ENCODE results near the gene CASP2.

Gene CASP2

DNA sequence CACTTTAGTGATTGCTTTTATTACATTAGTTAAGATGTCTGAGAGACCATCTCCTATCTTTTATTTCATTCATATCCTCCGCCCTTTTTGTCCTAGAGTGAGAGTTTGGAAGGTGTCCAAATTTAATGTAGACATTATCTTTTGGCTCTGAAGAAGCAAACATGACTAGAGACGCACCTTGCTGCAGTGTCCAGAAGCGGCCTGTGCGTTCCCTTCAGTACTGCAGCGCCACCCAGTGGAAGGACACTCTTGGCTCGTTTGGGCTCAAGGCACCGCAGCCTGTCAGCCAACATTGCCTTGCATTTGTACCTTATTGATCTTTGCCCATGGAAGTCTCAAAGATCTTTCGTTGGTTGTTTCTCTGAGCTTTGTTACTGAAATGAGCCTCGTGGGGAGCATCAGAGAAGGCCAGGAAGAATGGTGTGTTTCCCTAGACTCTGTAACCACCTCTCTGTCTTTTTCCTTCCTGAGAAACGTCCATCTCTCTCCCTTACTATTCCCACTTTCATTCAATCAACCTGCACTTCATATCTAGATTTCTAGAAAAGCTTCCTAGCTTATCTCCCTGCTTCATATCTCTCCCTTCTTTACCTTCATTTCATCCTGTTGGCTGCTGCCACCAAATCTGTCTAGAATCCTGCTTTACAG, 17.4 kb downstream of the CASP2 start:
- ATAC-seq (replicated peaks; ENCODE audit: extremely low read depth, poor library complexity, severe bottlenecking) (no peak), DNase-seq (ENCODE audit: low spot score in 2 of 2) (peak; percentile 32 to 65)
- Mint-ChIP-seq H3K27me3 (no peaks in the 10 kb centered on the region), H3K9me3 (no peaks in the 10 kb centered on the region), H3K4me3 (no peak overlapping the region), H3K4me1 (peaks cover 27% of the 10 kb centered on the region), H3K36me3 (ENCODE audit: insufficient read depth) (peaks cover 51% of the 10 kb centered on the region), H3K27ac (ENCODE audit: low read depth) (peak overlapping the region; percentile 21)

DNA sequence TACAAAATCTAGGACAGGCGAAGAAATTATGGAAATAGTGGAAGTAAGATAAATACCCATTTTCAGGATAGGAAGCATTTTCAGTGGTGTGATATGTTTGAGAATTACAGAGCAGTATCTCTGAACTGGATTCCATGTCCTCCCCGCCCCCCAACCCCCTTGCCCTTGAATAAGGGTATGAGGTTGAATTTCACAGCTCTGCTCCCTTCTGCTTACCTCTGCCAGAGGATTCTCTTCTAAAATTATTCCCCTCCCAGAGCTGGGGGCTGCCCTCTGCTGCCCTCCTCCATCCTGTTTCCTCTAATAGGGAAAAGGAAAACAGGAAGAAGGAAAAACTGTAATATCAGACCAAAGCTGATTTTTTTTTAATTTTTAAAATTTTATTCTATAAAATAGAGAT, 20.5 kb downstream of the CASP2 start:
- H3K4me3 Mint-ChIP-seq: no peak overlapping the region
- no peak overlapping the region for H3K27ac Mint-ChIP-seq (ENCODE audit: low read depth)
- DNase-seq (ENCODE audit: low spot score in 2 of 2) (no peak), ATAC-seq (replicated peaks; ENCODE audit: extremely low read depth, poor library complexity, severe bottlenecking) (no peak)
- peaks cover 36% of the 10 kb centered on the region for H3K36me3 Mint-ChIP-seq (ENCODE audit: insufficient read depth)
- H3K27me3 Mint-ChIP-seq: no peaks in the 10 kb centered on the region
- no peaks in the 10 kb centered on the region for H3K9me3 Mint-ChIP-seq
- H3K4me1 Mint-ChIP-seq: peaks cover 41% of the 10 kb centered on the region

- no peak for ATAC-seq (replicated peaks; ENCODE audit: extremely low read depth, poor library complexity, severe bottlenecking)
- Mint-ChIP-seq H3K27ac (ENCODE audit: low read depth) (no peak overlapping the region), H3K4me1 (peaks cover 26% of the 10 kb centered on the region), H3K36me3 (ENCODE audit: insufficient read depth) (peaks cover 5% of the 10 kb centered on the region), H3K9me3 (no peaks in the 10 kb centered on the region), H3K27me3 (no peaks in the 10 kb centered on the region), H3K4me3 (no peak overlapping the region)
- no peak for DNase-seq (ENCODE audit: low spot score in 2 of 2)
Measured at GRCh38 chr7:143314127-143314526, 26.0 kb downstream of the CASP2 start.

DNA sequence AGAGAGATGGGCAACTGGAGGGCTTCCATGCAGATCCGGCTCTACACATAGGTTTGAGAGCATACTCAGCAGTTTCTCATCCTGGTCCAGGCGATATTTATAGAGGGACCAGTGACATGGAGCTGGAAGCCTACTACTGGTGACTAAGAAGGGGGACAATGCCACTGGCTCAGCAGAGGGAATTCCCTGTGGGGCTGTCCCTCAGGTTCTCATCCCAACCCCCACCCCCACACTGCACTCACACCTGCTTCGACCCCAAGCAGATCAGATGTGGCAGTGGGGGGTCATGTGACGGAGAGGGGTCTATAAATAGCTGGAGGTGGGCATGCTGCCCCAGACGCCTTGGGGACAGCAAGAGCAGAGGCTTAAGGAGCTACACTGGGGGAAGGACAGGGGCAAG, 27.6 kb downstream of the CASP2 start, which contains the start of gene CLCN1:
Gene CLCN1 (plus strand): TSS at position 336 of the 400 bp plus-strand sequence. CDS start 102 bp downstream, outside the sequence.
- Mint-ChIP-seq H3K27me3 (no peaks in the 10 kb centered on the region), H3K4me3 (no peak within 1 kb of the TSS), H3K4me1 (peaks cover 16% of the 10 kb centered on the region), H3K27ac (ENCODE audit: low read depth) (no peak within 1 kb of the TSS), H3K36me3 (ENCODE audit: insufficient read depth) (peaks cover 6% of the 10 kb centered on the region), H3K9me3 (no peaks in the 10 kb centered on the region)
- ATAC-seq (replicated peaks; ENCODE audit: extremely low read depth, poor library complexity, severe bottlenecking) (no peak), DNase-seq (ENCODE audit: low spot score in 2 of 2) (no peak)

GRCh38 chr7:143316492-143316891, 28.3 kb downstream of the CASP2 start:
- H3K4me3 Mint-ChIP-seq: no peak overlapping the region
- H3K4me1 Mint-ChIP-seq: peaks cover 10% of the 10 kb centered on the region
- no peak overlapping the region for H3K27ac Mint-ChIP-seq (ENCODE audit: low read depth)
- ATAC-seq (replicated peaks; ENCODE audit: extremely low read depth, poor library complexity, severe bottlenecking) (no peak), DNase-seq (ENCODE audit: low spot score in 2 of 2) (no peak)
- no peaks in the 10 kb centered on the region for H3K27me3 Mint-ChIP-seq
- H3K36me3 Mint-ChIP-seq (ENCODE audit: insufficient read depth): peaks cover 4% of the 10 kb centered on the region
- H3K9me3 Mint-ChIP-seq: no peaks in the 10 kb centered on the region

- no peaks in the 10 kb centered on the region for H3K9me3 Mint-ChIP-seq
- H3K4me3 Mint-ChIP-seq: no peak overlapping the region
- no peak overlapping the region for H3K27ac Mint-ChIP-seq (ENCODE audit: low read depth)
- H3K4me1 Mint-ChIP-seq: peaks cover 5% of the 10 kb centered on the region
- no peak for ATAC-seq (replicated peaks; ENCODE audit: extremely low read depth, poor library complexity, severe bottlenecking)
- no peaks in the 10 kb centered on the region for H3K27me3 Mint-ChIP-seq
- peaks cover 4% of the 10 kb centered on the region for H3K36me3 Mint-ChIP-seq (ENCODE audit: insufficient read depth)
- DNase-seq (ENCODE audit: low spot score in 2 of 2): no peak
Measured at GRCh38 chr7:143318661-143319060, 30.5 kb downstream of the CASP2 start.

DNA sequence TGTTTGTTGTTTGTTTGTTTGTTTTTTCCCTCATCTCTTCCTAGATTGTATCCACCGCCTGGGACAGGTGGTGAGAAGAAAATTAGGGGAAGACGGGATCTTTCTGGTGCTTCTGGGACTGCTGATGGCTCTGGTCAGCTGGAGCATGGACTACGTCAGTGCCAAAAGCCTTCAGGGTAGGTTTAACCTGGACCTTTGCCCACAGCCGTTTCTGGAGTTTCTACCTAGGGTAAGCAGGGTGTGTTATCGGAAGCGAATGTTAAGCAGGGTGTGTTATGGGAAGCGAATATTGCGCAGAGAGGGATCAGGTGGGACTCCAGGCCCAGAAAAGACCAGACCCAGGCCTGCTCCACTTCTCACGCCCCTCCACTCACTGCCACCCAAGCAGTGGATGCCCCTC, 32.5 kb downstream of the CASP2 start:
- H3K27me3 Mint-ChIP-seq: no peaks in the 10 kb centered on the region
- H3K27ac Mint-ChIP-seq (ENCODE audit: low read depth): no peak overlapping the region
- no peak for ATAC-seq (replicated peaks; ENCODE audit: extremely low read depth, poor library complexity, severe bottlenecking)
- no peak for DNase-seq (ENCODE audit: low spot score in 2 of 2)
- no peaks in the 10 kb centered on the region for H3K9me3 Mint-ChIP-seq
- peaks cover 4% of the 10 kb centered on the region for H3K36me3 Mint-ChIP-seq (ENCODE audit: insufficient read depth)
- peaks cover 15% of the 10 kb centered on the region for H3K4me1 Mint-ChIP-seq
- H3K4me3 Mint-ChIP-seq: no peak overlapping the region

DNA sequence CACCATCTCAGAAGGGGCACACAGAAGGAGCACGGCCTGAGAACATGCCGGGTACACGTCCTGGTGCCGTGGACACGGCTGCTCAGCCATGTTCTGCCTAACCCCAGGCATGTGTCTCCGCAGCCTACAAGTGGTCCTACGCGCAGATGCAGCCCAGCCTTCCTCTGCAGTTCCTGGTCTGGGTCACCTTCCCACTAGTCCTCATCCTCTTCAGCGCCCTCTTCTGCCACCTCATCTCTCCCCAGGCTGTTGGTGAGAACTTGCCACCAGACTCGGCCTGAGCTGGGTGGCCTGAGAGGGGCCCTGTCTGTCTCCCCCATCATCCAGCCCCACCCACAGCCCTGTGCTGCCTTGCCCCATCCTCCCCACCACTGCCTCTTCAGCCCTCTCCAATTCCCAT, 33.1 kb downstream of the CASP2 start:
- no peak for ATAC-seq (replicated peaks; ENCODE audit: extremely low read depth, poor library complexity, severe bottlenecking)
- DNase-seq (ENCODE audit: low spot score in 2 of 2): no peak
- peaks cover 4% of the 10 kb centered on the region for H3K36me3 Mint-ChIP-seq (ENCODE audit: insufficient read depth)
- no peak overlapping the region for H3K4me3 Mint-ChIP-seq
- H3K9me3 Mint-ChIP-seq: no peaks in the 10 kb centered on the region
- no peaks in the 10 kb centered on the region for H3K27me3 Mint-ChIP-seq
- peaks cover 18% of the 10 kb centered on the region for H3K4me1 Mint-ChIP-seq
- no peak overlapping the region for H3K27ac Mint-ChIP-seq (ENCODE audit: low read depth)

- peaks cover 20% of the 10 kb centered on the region for H3K4me1 Mint-ChIP-seq
- DNase-seq (ENCODE audit: low spot score in 2 of 2): no peak
- no peak overlapping the region for H3K27ac Mint-ChIP-seq (ENCODE audit: low read depth)
- no peaks in the 10 kb centered on the region for H3K9me3 Mint-ChIP-seq
- H3K36me3 Mint-ChIP-seq (ENCODE audit: insufficient read depth): peaks cover 4% of the 10 kb centered on the region
- H3K4me3 Mint-ChIP-seq: no peak overlapping the region
- H3K27me3 Mint-ChIP-seq: no peaks in the 10 kb centered on the region
- no peak for ATAC-seq (replicated peaks; ENCODE audit: extremely low read depth, poor library complexity, severe bottlenecking)
Measured at GRCh38 chr7:143321734-143322133, 33.6 kb downstream of the CASP2 start.

DNA sequence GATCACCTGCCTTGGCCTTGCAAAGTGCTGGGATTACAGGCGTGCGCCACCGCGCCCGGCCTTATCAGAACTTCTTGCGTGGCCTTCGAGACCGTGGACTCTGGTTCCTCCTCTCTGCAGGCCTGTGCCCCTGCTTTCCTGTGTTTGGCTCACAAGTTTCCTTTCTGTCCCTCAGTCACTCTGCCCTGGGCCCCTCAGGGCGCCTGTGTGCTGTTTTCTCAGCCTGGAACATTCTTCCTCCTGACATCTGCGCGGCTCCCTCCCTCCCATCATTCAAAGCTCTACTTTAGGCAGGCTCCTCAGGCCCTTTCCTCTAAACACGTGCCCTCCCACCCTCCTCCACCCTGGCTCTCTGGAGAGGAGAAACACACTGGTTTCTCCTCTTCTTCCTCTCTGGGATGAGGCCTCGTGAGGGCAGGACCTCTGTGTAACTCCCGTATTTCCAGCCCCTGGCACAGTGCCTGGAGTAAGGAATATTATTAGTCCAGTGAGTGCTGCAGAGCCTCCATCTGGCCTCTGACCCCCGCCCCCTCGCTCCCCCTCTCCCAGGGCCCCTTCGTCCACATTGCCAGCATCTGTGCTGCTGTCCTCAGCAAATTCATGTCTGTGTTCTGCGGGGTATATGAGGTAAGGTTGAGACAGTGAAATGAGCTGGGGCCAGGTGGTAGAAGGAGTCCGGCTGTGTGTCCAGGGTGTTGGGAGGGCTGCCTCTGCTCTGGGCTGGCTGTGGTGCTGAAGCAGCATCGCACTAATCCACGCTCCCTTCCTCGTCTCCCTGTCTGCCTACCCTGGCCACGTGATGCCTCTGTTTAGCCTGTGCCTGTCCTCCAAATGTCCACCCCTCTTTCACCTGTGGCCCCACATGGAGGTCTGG, 34.8 kb downstream of the CASP2 start:
- DNase-seq (ENCODE audit: low spot score in 2 of 2) (no peak), ATAC-seq (replicated peaks; ENCODE audit: extremely low read depth, poor library complexity, severe bottlenecking) (no peak)
- Mint-ChIP-seq H3K27ac (ENCODE audit: low read depth) (no peak overlapping the region), H3K36me3 (ENCODE audit: insufficient read depth) (peaks cover 4% of the 10 kb centered on the region), H3K27me3 (no peaks in the 10 kb centered on the region), H3K4me1 (peaks cover 16% of the 10 kb centered on the region), H3K4me3 (no peak overlapping the region), H3K9me3 (no peaks in the 10 kb centered on the region)

DNA sequence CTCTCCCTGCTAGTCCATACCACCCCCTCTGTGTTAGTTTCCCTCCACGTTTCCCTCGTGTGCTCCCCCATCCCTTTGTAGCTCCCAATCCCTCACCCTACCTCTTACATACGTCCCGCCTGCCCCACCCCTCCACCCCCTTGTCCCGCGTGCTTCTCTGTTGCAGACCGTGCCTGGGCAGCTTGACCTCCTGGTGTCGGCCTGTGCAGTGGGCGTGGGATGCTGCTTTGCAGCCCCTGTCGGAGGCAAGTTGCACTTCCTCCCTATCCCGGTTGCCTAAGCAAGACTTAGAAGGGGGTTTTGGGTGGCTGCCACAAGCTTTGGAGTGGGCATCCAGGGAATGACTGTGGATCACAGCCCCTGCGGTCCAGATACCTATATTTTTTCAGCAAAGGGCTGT, 35.5 kb downstream of the CASP2 start:
- peaks cover 16% of the 10 kb centered on the region for H3K4me1 Mint-ChIP-seq
- H3K27me3 Mint-ChIP-seq: no peaks in the 10 kb centered on the region
- H3K9me3 Mint-ChIP-seq: no peaks in the 10 kb centered on the region
- H3K4me3 Mint-ChIP-seq: no peak overlapping the region
- peaks cover 4% of the 10 kb centered on the region for H3K36me3 Mint-ChIP-seq (ENCODE audit: insufficient read depth)
- no peak overlapping the region for H3K27ac Mint-ChIP-seq (ENCODE audit: low read depth)
- DNase-seq (ENCODE audit: low spot score in 2 of 2) (no peak), ATAC-seq (replicated peaks; ENCODE audit: extremely low read depth, poor library complexity, severe bottlenecking) (no peak)

GRCh38 chr7:143325240-143325639, 37.1 kb downstream of the CASP2 start:
- peaks cover 3% of the 10 kb centered on the region for H3K36me3 Mint-ChIP-seq (ENCODE audit: insufficient read depth)
- H3K4me1 Mint-ChIP-seq: peaks cover 16% of the 10 kb centered on the region
- ATAC-seq (replicated peaks; ENCODE audit: extremely low read depth, poor library complexity, severe bottlenecking): peak; percentile 36
- H3K9me3 Mint-ChIP-seq: no peaks in the 10 kb centered on the region
- no peaks in the 10 kb centered on the region for H3K27me3 Mint-ChIP-seq
- peak overlapping the region; percentile 80 for H3K27ac Mint-ChIP-seq (ENCODE audit: low read depth)
- no peak for DNase-seq (ENCODE audit: low spot score in 2 of 2)
- H3K4me3 Mint-ChIP-seq: no peak overlapping the region

DNA sequence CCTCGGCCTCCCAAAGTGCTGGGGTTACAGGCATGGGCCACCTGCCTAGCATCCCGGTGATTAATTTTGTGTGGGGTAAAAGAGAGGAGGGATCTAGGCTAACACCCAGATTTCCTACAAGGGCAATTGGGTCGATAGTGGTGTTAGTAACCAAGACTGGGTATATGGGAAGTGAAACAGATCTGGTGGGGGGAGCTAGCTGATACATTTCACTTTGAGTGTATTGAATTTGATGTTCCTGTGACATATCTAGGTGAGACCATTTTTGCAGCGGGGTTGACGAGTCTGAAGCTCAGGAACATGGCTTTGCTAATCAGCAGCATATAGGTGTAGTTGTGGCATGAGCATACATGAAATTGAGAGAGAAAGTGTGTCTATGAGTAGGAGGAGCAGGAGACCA, 39.8 kb downstream of the CASP2 start:
- Mint-ChIP-seq H3K27me3 (no peaks in the 10 kb centered on the region), H3K4me3 (no peak overlapping the region), H3K9me3 (no peaks in the 10 kb centered on the region), H3K4me1 (peaks cover 16% of the 10 kb centered on the region), H3K27ac (ENCODE audit: low read depth) (no peak overlapping the region), H3K36me3 (ENCODE audit: insufficient read depth) (no peaks in the 10 kb centered on the region)
- ATAC-seq (replicated peaks; ENCODE audit: extremely low read depth, poor library complexity, severe bottlenecking) (no peak), DNase-seq (ENCODE audit: low spot score in 2 of 2) (no peak)
